ENCODE measurements around the gene RACGAP1. TPM values are rescaled to one million over a fixed set of nuclear protein-coding genes. Genes with fewer than 3 reads are reported as not detected.

Gene RACGAP1
- total and polyA plus RNA-seq, 2 donors (not counting 1 experiment from before 2014, with no cell fraction given), result 4.1 to 14.2 TPM

GRCh38 chr12:50006754-50007442, 18.4 kb downstream of the RACGAP1 start:
- no peaks in the 10 kb centered on the region for H3K27me3 Mint-ChIP-seq
- no CpG with 5 or more reads among the region's 1 CpG for WGBS (ENCODE audit: insufficient coverage)
- DNase-seq, result no peak
- no peak overlapping the region for H2AFZ ChIP-seq (ENCODE audit: insufficient read depth, low read depth, low read length, poor library complexity, severe bottlenecking)
- intact Hi-C loops (cut with micrococcal nuclease), result no loop called here
- no peaks in the 10 kb centered on the region for H3K9me3 Mint-ChIP-seq (ENCODE audit: insufficient read depth)
- peaks cover 3 to 7% of the 10 kb centered on the region in 2 donors for H3K4me1 ChIP-seq (ENCODE audit: control insufficient read depth in 2 of 2, insufficient read depth in 2 of 2, low read length in 2 of 2)
- H3K4me3 Mint-ChIP-seq, result no peak overlapping the region
- no peak overlapping the region for H3K4me2 ChIP-seq (replicated peaks; ENCODE audit: low read depth, low read length, poor library complexity, severe bottlenecking)
- no peaks in the 10 kb centered on the region for H3K9me3 ChIP-seq (ENCODE audit: control extremely low read depth in 1 of 3, control insufficient read depth in 2 of 3, insufficient read depth in 1 of 3, low read length in 2 of 3)
- POLR2A ChIA-PET, result no interaction called here
- no peak overlapping the region for H3K27ac Mint-ChIP-seq
- H3K79me2 ChIP-seq (ENCODE audit: control insufficient read depth, insufficient read depth, low read length), result peaks cover 16% of the 10 kb centered on the region
- peaks cover 13% of the 10 kb centered on the region for H3K4me1 Mint-ChIP-seq
- TF ChIP-seq EZH2 (IDR thresholded peaks at IDR 0.05; ENCODE audit: borderline replicate concordance, insufficient read depth, low read depth, low read length, poor library complexity, severe bottlenecking) (no peak), CTCF (IDR thresholded peaks at IDR 0.05) (no peak)
- no peak overlapping the region for H3K27ac ChIP-seq (ENCODE audit: low read length in 2 of 2)
- H4K20me1 ChIP-seq (ENCODE audit: control insufficient read depth, insufficient read depth, low read length, poor library complexity, severe bottlenecking), result no peaks in the 10 kb centered on the region
- no peak overlapping the region for H3K4me3 ChIP-seq (ENCODE audit: control extremely low read depth in 1 of 5, extremely low read depth in 1 of 5, insufficient read depth in 1 of 5, low read depth in 2 of 5, low read length in 4 of 5)
- H3K9ac ChIP-seq (ENCODE audit: low read length), result no peak overlapping the region
- no peaks in the 10 kb centered on the region for H3K27me3 ChIP-seq (replicated peaks in 1 of 4; ENCODE audit: control extremely low read depth in 1 of 4, control insufficient read depth in 3 of 4, insufficient read depth in 4 of 4, low read length in 3 of 4)
- peaks cover 2 to 5% of the 10 kb centered on the region in 2 experiments for H3K36me3 ChIP-seq (replicated peaks in 1 of 2; ENCODE audit: control extremely low read depth in 1 of 2, control insufficient read depth in 1 of 2, extremely low read depth in 1 of 2, insufficient read depth in 2 of 2, low read length in 1 of 2)
- no peak for ATAC-seq (ENCODE audit: low read depth)
- CTCF ChIA-PET, result interaction anchor here (0.9 to 1.4 kb wide), 4 partner anchors 14 to 63 kb away, joined by 3 read pairs; no protein-coding TSS in a partner anchor

- no peak overlapping the region for H3K27ac ChIP-seq (ENCODE audit: low read length in 2 of 2)
- POLR2A ChIA-PET, result no interaction called here
- WGBS (ENCODE audit: insufficient coverage), result 89% methylated on average over 5 of the region's 7 CpGs
Observed at GRCh38 chr12:50006280-50006679, 19.0 kb downstream of the RACGAP1 start.

More at GRCh38 chr12:50006280-50006679, 19.0 kb downstream of the RACGAP1 start:
- Histone ChIP-seq H3K36me3 (replicated peaks in 1 of 2; ENCODE audit: control extremely low read depth in 1 of 2, control insufficient read depth in 1 of 2, extremely low read depth in 1 of 2, insufficient read depth in 2 of 2, low read length in 1 of 2) (peaks cover 4 to 5% of the 10 kb centered on the region in 2 experiments), H3K9me3 (ENCODE audit: control extremely low read depth in 1 of 3, control insufficient read depth in 2 of 3, insufficient read depth in 1 of 3, low read length in 2 of 3) (no peaks in the 10 kb centered on the region), H3K4me1 (ENCODE audit: control insufficient read depth in 2 of 2, insufficient read depth in 2 of 2, low read length in 2 of 2) (peaks cover 3 to 7% of the 10 kb centered on the region in 2 donors), H3K4me2 (replicated peaks; ENCODE audit: low read depth, low read length, poor library complexity, severe bottlenecking) (no peak overlapping the region), H3K79me2 (ENCODE audit: control insufficient read depth, insufficient read depth, low read length) (peaks cover 16% of the 10 kb centered on the region), H3K4me3 (ENCODE audit: control extremely low read depth in 1 of 5, extremely low read depth in 1 of 5, insufficient read depth in 1 of 5, low read depth in 2 of 5, low read length in 4 of 5) (no peak overlapping the region), H2AFZ (ENCODE audit: insufficient read depth, low read depth, low read length, poor library complexity, severe bottlenecking) (no peak overlapping the region), H3K9ac (ENCODE audit: low read length) (no peak overlapping the region), H3K27me3 (replicated peaks in 1 of 4; ENCODE audit: control extremely low read depth in 1 of 4, control insufficient read depth in 3 of 4, insufficient read depth in 4 of 4, low read length in 3 of 4) (no peaks in the 10 kb centered on the region), H4K20me1 (ENCODE audit: control insufficient read depth, insufficient read depth, low read length, poor library complexity, severe bottlenecking) (no peaks in the 10 kb centered on the region)
- H3K4me3 Mint-ChIP-seq, result no peak overlapping the region
- intact Hi-C loops (cut with micrococcal nuclease), result no loop called here
- TF ChIP-seq CTCF (IDR thresholded peaks at IDR 0.05) (no peak), EZH2 (IDR thresholded peaks at IDR 0.05; ENCODE audit: borderline replicate concordance, insufficient read depth, low read depth, low read length, poor library complexity, severe bottlenecking) (no peak)
- no peaks in the 10 kb centered on the region for H3K9me3 Mint-ChIP-seq (ENCODE audit: insufficient read depth)
- H3K4me1 Mint-ChIP-seq, result peaks cover 13% of the 10 kb centered on the region
- no peak for DNase-seq
- no peaks in the 10 kb centered on the region for H3K27me3 Mint-ChIP-seq
- ATAC-seq (ENCODE audit: low read depth), result no peak
- CTCF ChIA-PET, result interaction anchor here (1.1 to 1.4 kb wide), 3 partner anchors 13 to 38 kb away, joined by 3 read pairs; no protein-coding TSS in a partner anchor
- H3K27ac Mint-ChIP-seq, result no peak overlapping the region

Data from B cell (primary cell).